ENCODE data around the gene FBXL4. TPM values are rescaled to one million over a fixed set of nuclear protein-coding genes. Genes with fewer than 3 reads are reported as not detected.
A peak's percentile ranks its signal among the peaks of the same experiment; 100 is the strongest.

The FBXL4 gene
- total RNA-seq, 6 donors from 2014 or later: 6.3 to 25.9 (median 14.4) TPM

DNA sequence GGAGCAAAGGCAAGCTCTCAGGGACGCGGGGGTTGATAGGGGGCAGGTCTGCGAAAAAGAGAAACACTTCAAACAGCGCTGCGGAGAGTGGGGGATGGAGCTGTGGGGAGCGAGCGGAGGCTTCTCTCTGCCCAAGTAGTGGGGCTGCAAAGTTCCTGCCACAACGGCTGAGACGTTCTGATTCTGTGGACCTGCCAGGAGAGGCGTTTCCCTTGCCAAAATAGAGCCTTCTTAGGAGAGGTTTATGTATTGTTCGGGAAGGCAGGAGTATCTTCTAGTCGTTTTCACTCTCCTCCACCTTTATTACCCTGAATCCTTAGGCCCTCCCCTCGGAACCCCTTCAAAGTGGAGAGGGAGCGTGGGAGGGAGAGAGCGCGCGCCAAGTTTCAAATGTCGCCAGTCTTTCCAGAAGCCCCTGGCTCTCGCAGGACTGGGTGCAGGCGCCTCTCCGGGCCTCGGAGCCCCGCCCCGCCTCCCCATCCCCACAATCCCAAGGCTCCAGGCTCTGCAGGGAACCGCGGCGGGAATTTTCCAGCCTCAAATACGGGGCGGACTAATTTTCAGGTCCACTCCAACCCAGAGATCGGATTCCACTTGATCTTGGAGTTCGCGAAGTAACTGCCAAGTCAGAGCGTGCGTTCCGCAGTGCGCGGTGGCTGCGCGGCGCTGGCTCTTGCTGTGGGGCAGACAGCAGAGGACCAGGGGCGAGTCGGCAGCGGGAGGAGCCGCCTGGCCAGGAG is 123.4 kb downstream of the FBXL4 start:
- ATAC-seq (ENCODE audit: low FRiP score in 2 of 2) (peak in 1 of 2 donors; percentile 18), DNase-seq (peak in 1 of 2 donors; percentile 86)
- TF ChIP-seq CTCF (IDR thresholded peaks at IDR 0.05): no peak
- TF ChIP-seq POLR2AphosphoS5 (IDR thresholded peaks at IDR 0.05): no peak
- TF ChIP-seq EP300 (IDR thresholded peaks at IDR 0.05): no peak
- no peak for TF ChIP-seq POLR2A (IDR thresholded peaks at IDR 0.05)
- Histone ChIP-seq H3K9me3 (no peaks in the 10 kb centered on the region), H3K36me3 (no peaks in the 10 kb centered on the region), H3K4me3 (peak overlapping the region in 1 of 4 donors; percentile 3), H3K4me1 (peaks cover 15 to 34% (median 21%) of the 10 kb centered on the region in 4 donors), H3K27me3 (peaks cover 0 to 55% (median 23%) of the 10 kb centered on the region in 4 donors), H3K27ac (no peak overlapping the region)
- 3 to 4% methylated on average over 32 to 44 of the region's 44 CpGs for WGBS, 2 donors

DNA sequence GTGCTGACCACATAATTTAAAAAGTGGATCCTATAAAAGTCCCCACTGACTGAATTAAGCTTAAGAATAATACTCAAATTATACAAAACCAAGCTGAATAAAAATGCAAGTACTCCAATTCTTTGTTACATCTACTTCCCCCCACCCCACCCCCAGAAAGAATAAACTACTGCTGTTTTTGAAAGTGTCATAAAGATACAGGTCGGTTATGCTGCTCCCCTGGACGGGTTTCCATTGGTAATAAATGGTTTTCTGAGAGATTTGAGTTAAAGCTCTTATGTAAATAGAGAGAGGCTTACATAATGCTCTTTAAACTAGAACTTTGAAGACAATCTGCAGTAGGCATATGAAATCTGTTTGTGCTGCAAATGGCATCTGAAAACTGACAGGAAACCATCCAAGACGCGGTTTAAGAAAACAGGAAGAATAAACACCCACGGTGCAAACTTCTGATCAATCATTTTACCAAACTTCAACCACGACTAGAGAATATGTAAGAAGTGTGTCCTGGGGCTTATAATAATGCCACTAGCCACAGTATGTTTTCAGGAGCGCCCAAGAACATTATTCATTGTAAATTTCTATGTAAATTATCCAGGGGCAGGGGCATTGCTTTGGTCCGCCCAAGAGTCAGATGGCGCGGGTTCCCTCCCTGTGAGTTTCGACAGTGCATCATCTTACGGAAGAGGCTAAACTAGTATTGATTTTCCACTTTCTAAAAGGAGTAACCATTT is 124.2 kb downstream of the FBXL4 start:
- Histone ChIP-seq H3K36me3 (no peaks in the 10 kb centered on the region), H3K4me3 (no peak overlapping the region), H3K27ac (no peak overlapping the region), H3K4me1 (peaks cover 15 to 27% (median 19%) of the 10 kb centered on the region in 4 donors), H3K27me3 (peaks cover 0 to 50% (median 19%) of the 10 kb centered on the region in 4 donors), H3K9me3 (no peaks in the 10 kb centered on the region)
- 6 to 8% methylated on average over 12 of the region's 12 CpGs for WGBS, 2 donors
- DNase-seq (no peak), ATAC-seq (ENCODE audit: low FRiP score in 2 of 2) (no peak)
- TF ChIP-seq CTCF (IDR thresholded peaks at IDR 0.05): no peak
- no peak for TF ChIP-seq POLR2A (IDR thresholded peaks at IDR 0.05)
- no peak for TF ChIP-seq POLR2AphosphoS5 (IDR thresholded peaks at IDR 0.05)
- TF ChIP-seq EP300 (IDR thresholded peaks at IDR 0.05): no peak

- Histone ChIP-seq H3K36me3 (no peaks in the 10 kb centered on the region), H3K27me3 (peaks cover 0 to 33% (median 12%) of the 10 kb centered on the region in 4 donors), H3K27ac (no peak overlapping the region), H3K9me3 (no peaks in the 10 kb centered on the region), H3K4me1 (peaks cover 4 to 16% (median 12%) of the 10 kb centered on the region in 4 donors), H3K4me3 (no peak overlapping the region)
- ATAC-seq (ENCODE audit: low FRiP score in 2 of 2) (no peak), DNase-seq (no peak)
- no peak for TF ChIP-seq CTCF (IDR thresholded peaks at IDR 0.05)
- no peak for TF ChIP-seq EP300 (IDR thresholded peaks at IDR 0.05)
- TF ChIP-seq POLR2A (IDR thresholded peaks at IDR 0.05): no peak
- no peak for TF ChIP-seq POLR2AphosphoS5 (IDR thresholded peaks at IDR 0.05)
- 91 to 96% methylated on average over 2 of the region's 2 CpGs for WGBS, 2 donors
Observed at GRCh38 chr6:98821756-98822405, 125.9 kb downstream of the FBXL4 start.

Other genes starting within 250 kb of the FBXL4 start
- gene POU3F2, start 113.4 kb downstream of the FBXL4 start, total RNA-seq: not detected